Stomach (tissue), 4 donors: Measurements from ENCODE around the gene ATL1.

ENCODE experiments used
- EP300 ChIP-seq: sonication (generic); formaldehyde crosslinking; IDR thresholded peaks from one replicate; pipeline ENCODE4 v1.6.1; 2017; ENCODE audit warnings: antibody characterized with exemption
- POLR2A ChIP-seq, 4 donors: fragments of 450-650 bp; IDR thresholded peaks; one replicate each; pipeline ENCODE4 v1.6.1; 2016; ENCODE audit warnings: antibody characterized with exemption in 4 of 4, control low read depth in 2 of 4, mild to moderate bottlenecking in 1 of 4, moderate library complexity in 1 of 4
- POLR2AphosphoS5 ChIP-seq, 3 donors: sonication (generic); formaldehyde crosslinking; IDR thresholded peaks; one replicate each; pipeline ENCODE4 v1.6.1; 2016; ENCODE audit warnings: antibody characterized with exemption in 3 of 3
- TF ChIP-seq, protein P1 (sequence below), 7 experiments: fragments of 450-650 bp in 4 of 7; fragments of 200-600 bp in 3 of 7; sonication (generic) in 3 of 7; IDR thresholded peaks; one replicate each; pipeline ENCODE4 v1.5.1; 2016 to 2019; ENCODE audit warnings: antibody characterized with exemption in 7 of 7, control low read depth in 2 of 7, mild to moderate bottlenecking in 1 of 7

DNA sequence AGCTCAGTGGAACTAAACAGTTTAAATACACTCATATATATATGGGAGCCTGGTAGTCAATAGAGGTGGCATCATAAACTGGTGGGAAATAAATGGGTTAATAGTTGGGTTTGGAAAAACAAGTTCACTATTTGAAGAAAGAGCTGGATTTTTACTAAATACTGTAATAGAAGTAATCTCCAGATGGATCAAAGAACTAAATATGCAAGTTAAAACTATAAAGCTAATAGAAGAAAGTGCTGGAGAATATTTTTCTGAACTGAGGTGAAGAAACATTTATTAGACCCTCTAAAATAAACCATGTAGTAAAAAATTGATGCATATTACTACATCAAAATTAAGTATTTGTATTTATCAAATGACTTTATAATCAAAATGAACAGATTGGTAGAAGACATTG lies 38.8 kb downstream of the ATL1 start:
- TF ChIP-seq, protein P1, sequence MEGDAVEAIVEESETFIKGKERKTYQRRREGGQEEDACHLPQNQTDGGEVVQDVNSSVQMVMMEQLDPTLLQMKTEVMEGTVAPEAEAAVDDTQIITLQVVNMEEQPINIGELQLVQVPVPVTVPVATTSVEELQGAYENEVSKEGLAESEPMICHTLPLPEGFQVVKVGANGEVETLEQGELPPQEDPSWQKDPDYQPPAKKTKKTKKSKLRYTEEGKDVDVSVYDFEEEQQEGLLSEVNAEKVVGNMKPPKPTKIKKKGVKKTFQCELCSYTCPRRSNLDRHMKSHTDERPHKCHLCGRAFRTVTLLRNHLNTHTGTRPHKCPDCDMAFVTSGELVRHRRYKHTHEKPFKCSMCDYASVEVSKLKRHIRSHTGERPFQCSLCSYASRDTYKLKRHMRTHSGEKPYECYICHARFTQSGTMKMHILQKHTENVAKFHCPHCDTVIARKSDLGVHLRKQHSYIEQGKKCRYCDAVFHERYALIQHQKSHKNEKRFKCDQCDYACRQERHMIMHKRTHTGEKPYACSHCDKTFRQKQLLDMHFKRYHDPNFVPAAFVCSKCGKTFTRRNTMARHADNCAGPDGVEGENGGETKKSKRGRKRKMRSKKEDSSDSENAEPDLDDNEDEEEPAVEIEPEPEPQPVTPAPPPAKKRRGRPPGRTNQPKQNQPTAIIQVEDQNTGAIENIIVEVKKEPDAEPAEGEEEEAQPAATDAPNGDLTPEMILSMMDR (IDR thresholded peaks at IDR 0.05), result no peak
- TF ChIP-seq EP300 (no peak), POLR2A (IDR thresholded peaks at IDR 0.05) (no peak), POLR2AphosphoS5 (IDR thresholded peaks at IDR 0.05) (no peak)
